B cell (primary cell): Measurements from ENCODE around the gene RS1. TPM values are rescaled to one million over a fixed set of nuclear protein-coding genes. Genes with fewer than 3 reads are reported as not detected.

Experiments
- ATAC-seq: fragments of 200-7000 bp; cut with Tn5 transposase; one replicate; pipeline ENCODE4 v1.10.0; 2021; ENCODE audit warnings: low read depth, mild to moderate bottlenecking, moderate number of reproducible peaks, moderate library complexity
- CTCF ChIA-PET: fragments of 350-600 bp; sonication (Branson Sonifier 250); formaldehyde crosslinking; loops from one replicate; lab custom pipeline; 2021; ENCODE audit warnings: antibody characterized with exemption, inconsistent platforms; lab: Charles Lee
- POLR2A ChIA-PET: fragments of 350-600 bp; sonication (Branson Sonifier 250); formaldehyde crosslinking; loops from one replicate; lab custom pipeline; 2021; ENCODE audit warnings: antibody characterized with exemption; lab: Charles Lee
- DNase-seq: peaks from one replicate; pipeline ENCODE4 v3.0.0; 2013
- H2AFZ ChIP-seq: 2 replicates; pipeline ENCODE4 v1.6.1; 2012; ENCODE audit warnings: mild to moderate bottlenecking, low read depth, low read length; ENCODE audit not compliant: insufficient read depth, poor library complexity, severe bottlenecking
- H3K27ac ChIP-seq, 2 donors: 1 replicate in 1 of 2; 2 replicates in 1 of 2; pipeline ENCODE4 v1.5.1; 2012 to 2013; ENCODE audit warnings: low read length in 2 of 2, mild to moderate bottlenecking in 2 of 2, moderate library complexity in 1 of 2
- H3K27me3 ChIP-seq, 4 experiments: fragments of 200-600 bp in 1 of 4; sonication (generic) in 1 of 4; replicated peaks in 1 of 4; 1 replicate in 2 of 4; 2 replicates in 2 of 4; pipeline versions ENCODE4 v1.6.1 to v1.7.0; 2013 to 2016; ENCODE audit warnings: low read length in 3 of 4, mild to moderate bottlenecking in 2 of 4, mixed read lengths in 1 of 4, moderate library complexity in 1 of 4; ENCODE audit not compliant: insufficient read depth in 4 of 4, control insufficient read depth in 3 of 4; ENCODE audit errors: control extremely low read depth in 1 of 4
- H3K36me3 ChIP-seq, 2 experiments: replicated peaks in 1 of 2; 1 replicate in 1 of 2; 2 replicates in 1 of 2; pipeline versions ENCODE4 v1.6.1 to v1.7.1; 2013; ENCODE audit warnings: low read length in 1 of 2; ENCODE audit not compliant: insufficient read depth in 2 of 2, control insufficient read depth in 1 of 2; ENCODE audit errors: control extremely low read depth in 1 of 2, extremely low read depth in 1 of 2
- H3K4me1 ChIP-seq, 2 donors: fragments of 200-600 bp in 1 of 2; sonication (generic) in 1 of 2; 1 replicate in 1 of 2; 2 replicates in 1 of 2; pipeline versions ENCODE4 v1.5.1 to v1.6.1; 2013 to 2017; ENCODE audit warnings: low read length in 2 of 2; ENCODE audit not compliant: control insufficient read depth in 2 of 2, insufficient read depth in 2 of 2
- H3K4me2 ChIP-seq: replicated peaks from 2 replicates; pipeline ENCODE3; 2012; ENCODE audit warnings: mild to moderate bottlenecking, low read depth, low read length; ENCODE audit not compliant: poor library complexity, severe bottlenecking
- H3K4me3 ChIP-seq, 5 experiments: fragments of 200-600 bp in 1 of 5; sonication (generic) in 1 of 5; 1 replicate in 3 of 5; 2 replicates in 2 of 5; pipeline versions ENCODE4 v1.5.1 to v1.7.0; 2011 to 2016; ENCODE audit warnings: low read length in 4 of 5, mild to moderate bottlenecking in 4 of 5, low read depth in 2 of 5, control low read depth in 1 of 5, moderate library complexity in 1 of 5; ENCODE audit not compliant: insufficient read depth in 1 of 5; ENCODE audit errors: control extremely low read depth in 1 of 5, extremely low read depth in 1 of 5
- H3K79me2 ChIP-seq: fragments of 200-600 bp; sonication (generic); one replicate; pipeline ENCODE4 v1.6.0; 2016; ENCODE audit warnings: low read length; ENCODE audit not compliant: control insufficient read depth, insufficient read depth
- H3K9ac ChIP-seq: fragments of 200-600 bp; sonication (generic); 2 replicates; pipeline ENCODE4 v1.6.1; 2017; ENCODE audit warnings: mild to moderate bottlenecking, low read length, moderate library complexity
- H3K9me3 ChIP-seq, 3 donors: one replicate each; pipeline versions ENCODE4 v1.6.1 to v1.7.1; 2013; ENCODE audit warnings: low read length in 2 of 3; ENCODE audit not compliant: control insufficient read depth in 2 of 3, insufficient read depth in 1 of 3; ENCODE audit errors: control extremely low read depth in 1 of 3
- H4K20me1 ChIP-seq: 2 replicates; pipeline ENCODE4 v1.6.0; 2012; ENCODE audit warnings: mild to moderate bottlenecking, low read length; ENCODE audit not compliant: insufficient read depth, control insufficient read depth, poor library complexity, severe bottlenecking
- H3K27ac Mint-ChIP-seq: one replicate; pipeline ENCODE4 v1.8.0; 2021; ENCODE audit warnings: mixed read lengths
- H3K27me3 Mint-ChIP-seq: one replicate; pipeline ENCODE4 v1.8.0; 2021; ENCODE audit warnings: mixed read lengths
- H3K4me1 Mint-ChIP-seq: one replicate; pipeline ENCODE4 v1.8.0; 2021; ENCODE audit warnings: mixed read lengths
- H3K4me3 Mint-ChIP-seq: one replicate; pipeline ENCODE4 v1.8.0; 2021; ENCODE audit warnings: mixed read lengths
- H3K9me3 Mint-ChIP-seq: one replicate; pipeline ENCODE4 v1.8.0; 2022; ENCODE audit warnings: mixed read lengths; ENCODE audit not compliant: insufficient read depth
- CTCF ChIP-seq: fragments of 200-600 bp; IDR thresholded peaks from one replicate; pipeline ENCODE4 v1.8.0; 2022; ENCODE audit warnings: antibody characterized with exemption, mild to moderate bottlenecking
- EZH2 ChIP-seq: IDR thresholded peaks from 2 replicates; pipeline ENCODE4 v1.6.1; 2012; ENCODE audit warnings: borderline replicate concordance, low read depth, mild to moderate bottlenecking, moderate library complexity, low read length; ENCODE audit not compliant: insufficient read depth, poor library complexity, severe bottlenecking
- WGBS: methylation state at CpG from one replicate; pipeline ENCODE4 v1.1.5; 2013; ENCODE audit warnings: missing lambda C conversion rate; ENCODE audit not compliant: insufficient coverage; 5-methylcytosine and 5-hydroxymethylcytosine counted together
- intact Hi-C: fragments of 100-400 bp; cut with micrococcal nuclease; formaldehyde crosslinking; loops from one replicate; pipeline ENCODE4 v1.10.0; 2022
- polyA plus RNA-seq: library from polyadenylated mRNA; depleted of rRNA; stranded (reverse); fragments of >200 nt; gene quantifications from 2 replicates; pipeline ENCODE4 v1.2.3, GENCODE V29; 2012
- total RNA-seq, 2 donors: library from RNA; stranded (reverse); fragments of 120-200 nt in 1 of 2; gene quantifications; 1 replicate in 1 of 2; 2 replicates in 1 of 2; pipeline versions ENCODE4 v1.2.3 to v1.2.4, GENCODE V29; 2013 to 2022

Gene RS1
- total and polyA plus RNA-seq, 2 donors (not counting 1 experiment from before 2014, with no cell fraction given) = not detected

DNA sequence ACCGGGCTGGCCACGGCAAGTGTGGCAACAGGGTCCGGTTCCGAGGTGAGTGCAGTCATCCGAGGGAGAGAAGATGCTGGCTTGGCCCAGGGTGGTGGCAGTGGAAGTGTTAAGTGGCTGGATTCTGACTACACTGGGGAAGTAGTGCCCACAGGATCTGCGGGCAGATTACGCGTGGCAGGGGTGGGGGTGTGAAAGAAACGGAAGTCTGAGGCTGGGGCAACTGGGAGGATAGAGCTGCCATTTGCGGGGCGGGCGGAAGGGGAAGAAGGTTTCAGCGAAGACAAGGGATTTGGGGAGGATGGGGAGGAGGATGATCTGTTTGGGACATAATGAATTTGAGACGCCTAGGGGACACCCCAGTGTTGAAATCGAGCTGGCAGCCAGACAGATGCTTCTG lies 5.3 kb downstream of the RS1 start:
- Histone ChIP-seq H4K20me1 (no peaks in the 10 kb centered on the region), H3K4me1 (peaks cover 3 to 10% of the 10 kb centered on the region in 2 donors), H3K4me3 (no peak overlapping the region), H3K4me2 (no peak overlapping the region), H2AFZ (no peak overlapping the region), H3K9me3 (no peaks in the 10 kb centered on the region), H3K27ac (no peak overlapping the region), H3K79me2 (no peaks in the 10 kb centered on the region), H3K27me3 (no peaks in the 10 kb centered on the region), H3K9ac (no peak overlapping the region), H3K36me3 (no peaks in the 10 kb centered on the region)
- ATAC-seq (no peak), DNase-seq (no peak)
- CTCF ChIA-PET = interaction anchor here (1.2 kb wide), 1 partner anchor 11 kb away, joined by 3 read pairs; no protein-coding TSS in a partner anchor
- TF ChIP-seq EZH2 (no peak), CTCF (no peak)
- no peaks in the 10 kb centered on the region for H3K27me3 Mint-ChIP-seq
- no peak overlapping the region for H3K27ac Mint-ChIP-seq
- no peak overlapping the region for H3K4me3 Mint-ChIP-seq
- no peaks in the 10 kb centered on the region for H3K9me3 Mint-ChIP-seq
- POLR2A ChIA-PET = no interaction called here
- intact Hi-C loops = no loop called here
- WGBS = 40% methylated on average over 2 of the region's 15 CpGs
- H3K4me1 Mint-ChIP-seq = peaks cover 7% of the 10 kb centered on the region

- Mint-ChIP-seq H3K4me3 (no peak overlapping the region), H3K9me3 (no peaks in the 10 kb centered on the region), H3K27me3 (no peaks in the 10 kb centered on the region), H3K27ac (no peak overlapping the region), H3K4me1 (peaks cover 7% of the 10 kb centered on the region)
- ATAC-seq (no peak), DNase-seq (no peak)
- WGBS = 100% methylated on average over 2 of the region's 8 CpGs
- H3K4me3 ChIP-seq = no peak overlapping the region
- no peak overlapping the region for H2AFZ ChIP-seq
- ChIA-PET CTCF (interaction anchor here (0.6 kb wide), 1 partner anchor 316 kb away, joined by 4 read pairs; no protein-coding TSS in a partner anchor), POLR2A (no interaction called here)
- H3K36me3 ChIP-seq = no peaks in the 10 kb centered on the region
- intact Hi-C loops = no loop called here
- no peak overlapping the region for H3K4me2 ChIP-seq
- no peak overlapping the region for H3K9ac ChIP-seq
- TF ChIP-seq EZH2 (no peak), CTCF (no peak)
- H3K27ac ChIP-seq = no peak overlapping the region
- H3K27me3 ChIP-seq = no peaks in the 10 kb centered on the region
- H3K4me1 ChIP-seq = peaks cover 3 to 10% of the 10 kb centered on the region in 2 donors
- H3K9me3 ChIP-seq = no peaks in the 10 kb centered on the region
- no peaks in the 10 kb centered on the region for H3K79me2 ChIP-seq
- no peaks in the 10 kb centered on the region for H4K20me1 ChIP-seq
Measured at GRCh38 chrX:18664947-18665346, 7.0 kb downstream of the RS1 start.
